ENCODE data around the gene CDK2AP2.

CDK2AP2 gene

DNA sequence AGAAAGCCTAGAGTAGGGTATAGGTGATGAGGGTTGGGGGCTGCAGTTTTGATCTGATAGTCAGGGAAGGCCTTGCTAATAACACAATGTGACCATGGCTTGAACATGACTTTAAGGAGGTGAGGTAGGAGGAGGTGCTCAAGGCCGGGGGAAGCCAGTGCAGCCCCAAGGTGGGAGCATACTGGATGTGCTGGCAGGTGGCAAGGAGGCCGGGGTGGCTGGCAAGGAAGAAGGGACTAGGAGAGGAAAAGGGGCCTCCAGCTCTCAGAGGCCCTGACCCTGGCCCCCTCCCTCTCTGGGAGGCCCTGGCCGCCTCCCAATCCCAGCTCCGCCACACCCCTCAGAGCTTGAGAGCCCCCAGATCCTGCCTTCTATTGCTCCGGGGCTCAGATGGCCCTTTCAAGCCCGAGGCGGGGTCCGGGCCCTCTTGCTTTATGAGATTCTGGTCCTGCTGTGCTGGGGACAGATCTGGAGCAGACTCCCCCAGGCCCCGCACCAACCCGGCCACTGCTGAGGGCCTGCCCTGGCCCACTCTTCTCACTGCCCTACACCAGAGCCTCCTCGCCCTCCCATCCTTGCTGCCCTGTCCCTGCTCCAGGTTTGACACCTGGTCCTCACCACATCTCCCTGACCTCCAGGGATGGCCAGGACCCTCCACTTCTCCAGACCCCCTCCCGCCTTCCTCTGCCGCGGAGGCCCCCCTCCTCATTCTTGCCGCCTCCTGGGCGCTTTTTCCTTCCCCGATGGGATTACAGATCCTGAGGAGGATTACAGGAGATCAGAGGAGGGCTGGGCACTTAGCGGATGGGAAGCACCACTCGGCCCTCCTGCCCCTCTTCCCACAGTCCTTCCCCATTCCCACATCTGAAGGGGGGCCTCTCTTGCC is 4.6 kb downstream of the CDK2AP2 start:
- DNase-seq = no peak

- DNase-seq = no peak
These were observed 5.5 kb downstream of the CDK2AP2 start for GRCh38 chr11:67502328-67502979.

DNA sequence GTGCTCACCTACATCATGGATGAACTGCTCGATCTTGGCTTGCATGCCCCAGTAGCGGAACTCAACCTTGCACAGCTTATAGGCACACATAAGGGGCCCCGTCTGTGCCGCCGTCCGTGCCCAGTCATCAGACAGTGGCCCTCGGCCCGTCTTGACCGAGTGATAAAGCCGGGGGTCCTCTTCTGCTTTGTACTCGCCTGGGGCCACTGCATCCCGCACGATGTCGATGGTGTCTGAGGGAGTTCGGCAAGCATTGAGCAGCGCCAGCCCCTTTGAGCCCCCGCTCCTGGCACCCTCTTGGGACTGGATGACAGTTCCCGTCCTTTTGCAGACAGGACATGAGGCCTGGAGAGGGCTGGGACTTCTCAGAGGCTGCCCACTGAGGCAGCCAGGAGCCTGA is 6.1 kb downstream of the CDK2AP2 start:
- no peak for DNase-seq

GRCh38 chr11:67500831-67501715 is 6.9 kb downstream of the CDK2AP2 start:
- DNase-seq = no peak

GRCh38 chr11:67500484-67500821 is 7.5 kb downstream of the CDK2AP2 start:
- no peak for DNase-seq

DNA sequence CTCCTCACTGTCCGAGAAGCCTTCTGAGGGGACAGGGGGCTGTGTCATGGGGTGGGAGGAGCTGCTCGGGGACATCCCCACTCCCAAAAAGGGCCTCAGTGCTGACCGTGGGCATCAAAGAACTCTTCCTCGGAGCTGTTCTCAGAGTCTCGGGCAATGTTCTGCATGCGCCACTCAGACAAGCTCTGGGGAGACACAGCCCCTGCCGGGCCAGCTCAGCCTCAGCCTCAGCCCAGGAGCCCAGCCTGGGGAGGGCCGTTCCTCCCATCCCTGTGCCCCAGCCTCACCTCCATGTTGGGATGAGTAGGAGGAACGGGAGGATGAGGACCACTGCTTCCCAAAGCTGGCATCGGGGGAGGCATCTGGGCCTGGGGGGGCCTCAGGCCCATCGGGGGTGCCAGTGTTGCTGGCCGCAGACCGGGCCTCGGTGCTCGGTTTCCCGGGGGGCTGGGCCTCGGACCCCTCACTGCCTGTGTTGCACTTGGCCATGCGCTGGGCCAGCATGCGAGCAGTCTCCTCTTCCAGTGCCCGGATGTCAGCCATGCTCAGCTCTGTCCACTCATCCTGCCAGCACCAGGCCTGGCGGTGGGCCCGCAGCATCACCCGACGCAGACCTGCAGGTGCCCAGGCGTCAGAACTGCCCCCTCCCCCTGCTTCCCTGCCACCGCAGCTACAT is 8.0 kb downstream of the CDK2AP2 start:
- DNase-seq = no peak

DNA sequence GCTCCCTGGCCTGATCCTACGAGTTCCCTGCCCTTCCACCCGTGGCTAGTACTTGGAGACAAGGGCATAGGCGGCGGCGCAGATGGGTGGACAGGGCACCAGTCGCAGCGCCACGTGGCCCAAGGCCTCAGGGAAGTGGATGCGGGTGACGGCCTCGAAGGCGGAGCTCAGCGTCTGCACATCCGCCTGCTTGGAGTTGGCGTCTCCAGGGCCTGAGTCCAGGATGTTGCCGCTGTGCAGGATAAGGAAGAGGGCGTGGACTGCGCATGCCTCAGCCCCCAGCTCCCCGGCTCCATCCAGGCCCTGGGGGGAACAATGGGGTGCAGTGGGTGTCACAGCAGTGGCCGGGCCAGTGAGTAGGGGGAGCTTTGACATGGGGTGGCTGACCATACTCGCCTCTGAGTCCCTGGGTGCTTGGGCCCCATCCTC is 9.4 kb downstream of the CDK2AP2 start:
- DNase-seq = no peak

GRCh38 chr11:67497656-67498291 is 10.2 kb downstream of the CDK2AP2 start:
- DNase-seq = no peak

DNA sequence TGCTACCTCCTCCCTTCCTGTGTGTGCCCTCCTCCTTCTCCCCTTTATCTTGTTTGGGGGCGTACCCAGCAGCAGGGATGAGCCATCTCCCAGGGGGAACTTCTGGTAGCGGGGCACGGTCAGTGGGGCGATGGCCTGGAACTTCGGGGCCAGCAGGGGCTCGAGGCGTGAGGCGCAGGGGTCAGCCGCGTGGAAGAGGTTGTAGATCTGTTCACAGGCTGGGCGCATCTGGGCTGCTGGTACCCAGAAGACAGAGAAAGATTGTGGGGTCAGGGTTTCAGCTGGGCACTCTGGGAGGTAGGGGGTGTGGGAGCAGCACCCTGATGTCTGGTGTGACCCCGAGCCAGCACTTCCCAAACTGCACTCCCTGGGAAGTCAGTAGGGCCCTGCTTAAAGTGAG is 11.8 kb downstream of the CDK2AP2 start:
- DNase-seq = no peak

DNA sequence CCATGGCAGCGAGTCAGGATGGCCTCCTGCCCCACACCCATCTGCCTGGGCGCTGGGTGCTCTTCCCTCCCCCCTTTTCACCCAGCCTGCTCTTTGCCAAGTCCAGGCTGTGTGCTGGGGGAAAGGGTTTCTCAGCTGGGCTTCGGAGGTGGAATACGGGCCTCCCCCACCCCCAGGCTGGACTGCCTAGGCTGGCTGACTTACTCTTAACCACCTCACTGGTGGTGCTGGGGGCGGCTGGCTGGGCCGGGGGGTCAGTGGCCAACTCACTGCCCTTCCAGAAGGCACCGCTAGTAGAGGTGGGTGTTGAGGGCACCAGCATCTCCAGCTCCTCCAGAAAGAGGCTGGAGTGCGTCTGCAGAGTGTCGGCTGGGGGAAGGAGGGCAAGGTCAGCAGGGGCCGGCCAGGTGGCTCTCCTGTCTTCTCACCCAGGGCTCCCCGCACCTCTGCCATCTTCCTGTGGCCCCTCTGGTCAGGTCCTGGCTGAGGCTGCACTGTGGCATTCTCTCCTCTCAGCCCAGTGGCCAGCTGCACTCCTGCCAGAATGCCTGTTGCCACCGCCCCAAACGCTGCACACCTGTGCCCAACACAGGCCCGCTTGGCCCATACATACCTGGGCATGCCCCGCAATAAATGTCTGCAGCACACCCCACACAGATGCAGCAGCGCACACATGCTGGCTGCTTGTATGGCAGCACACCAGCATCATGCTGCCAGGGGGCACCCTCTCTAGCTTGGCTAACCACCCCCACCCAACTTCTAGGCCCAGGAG is 12.5 kb downstream of the CDK2AP2 start:
- DNase-seq = no peak

GRCh38 chr11:67494371-67495233 is 13.4 kb downstream of the CDK2AP2 start:
- no peak for DNase-seq

GRCh38 chr11:67493548-67494370 is 14.2 kb downstream of the CDK2AP2 start:
- DNase-seq = no peak

DNA sequence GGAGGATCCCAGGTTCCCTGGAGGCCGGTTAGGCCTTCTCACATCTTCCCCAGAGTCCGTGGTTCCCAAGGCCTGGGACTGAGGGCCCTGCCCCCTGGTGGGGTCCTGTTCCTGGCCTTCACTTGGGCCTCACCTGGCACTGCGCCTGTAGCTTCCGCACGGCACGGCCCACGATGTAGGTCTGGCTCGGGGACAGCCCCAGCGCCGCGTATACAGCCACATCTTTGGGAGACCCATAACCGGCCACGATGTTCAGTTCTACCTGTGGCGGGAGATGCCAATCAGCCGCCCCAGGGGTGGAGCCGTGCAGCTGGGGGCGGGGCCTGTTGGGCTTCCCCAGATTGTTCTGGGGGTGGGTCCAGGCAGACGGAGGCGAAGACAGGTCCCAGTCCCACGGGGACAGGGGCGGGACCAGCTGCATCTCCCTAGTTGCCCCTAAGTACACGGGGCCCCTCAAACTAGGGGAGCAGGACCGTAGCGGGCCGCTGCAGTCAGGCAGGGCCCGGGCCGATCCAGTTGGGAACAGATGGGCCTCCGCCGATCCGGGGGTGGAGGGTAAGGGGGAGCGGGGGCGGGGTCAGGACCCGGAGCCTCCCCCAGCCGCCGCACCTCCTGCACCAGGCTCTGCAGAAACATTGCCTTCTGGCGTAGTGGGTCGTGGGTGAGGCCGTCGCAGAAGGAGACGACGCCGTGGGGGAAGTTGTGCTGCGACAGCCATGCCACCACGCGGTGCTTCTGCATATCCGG is 15.0 kb downstream of the CDK2AP2 start:
- no peak for DNase-seq

DNA sequence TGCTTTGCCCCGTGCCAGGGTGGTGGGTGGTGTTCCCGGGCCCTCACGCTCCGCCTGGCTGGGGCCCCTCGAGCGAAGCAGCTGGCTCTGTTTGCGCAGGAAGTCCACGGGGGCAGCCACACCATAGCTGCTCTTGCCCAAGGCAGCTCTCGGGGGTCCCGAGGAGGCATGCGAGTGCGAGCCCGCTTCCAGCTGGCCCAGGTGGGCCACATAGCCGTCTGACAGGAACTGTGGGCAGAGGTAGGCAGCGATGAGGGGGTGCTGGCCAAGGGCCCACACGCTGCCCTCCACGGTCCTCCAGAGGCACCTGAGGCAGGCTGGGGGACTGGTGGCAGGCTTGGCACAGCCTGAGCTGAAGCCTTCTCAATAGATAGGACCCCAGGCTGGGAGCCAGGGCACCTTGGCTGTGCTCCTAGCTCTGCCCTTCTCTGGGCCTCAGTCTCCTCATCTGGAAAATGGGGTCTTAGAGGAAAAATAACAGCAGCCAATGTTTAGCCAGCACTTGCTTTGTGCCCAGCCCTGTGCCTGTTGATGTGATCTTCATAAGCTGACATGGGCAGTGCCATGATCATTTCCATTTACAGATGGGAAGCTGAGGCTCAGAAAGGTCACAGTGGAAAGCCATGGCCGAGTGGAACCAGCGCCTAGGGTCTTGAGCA is 15.8 kb downstream of the CDK2AP2 start:
- no peak for DNase-seq

GRCh38 chr11:67491276-67492068 is 16.5 kb downstream of the CDK2AP2 start:
- DNase-seq = no peak

GRCh38 chr11:67490727-67491065 is 17.3 kb downstream of the CDK2AP2 start:
- no peak for DNase-seq

GRCh38 chr11:67489885-67490726 is 17.9 kb downstream of the CDK2AP2 start:
- no peak for DNase-seq

All from CD4-positive, alpha-beta T cell treated with Interleukin-10 for 1 hour (primary cell).